Measurements from ENCODE around the gene POGZ.

Gene POGZ

GRCh38 chr1:151504252-151504651 lies 45.0 kb upstream of the POGZ start:
- no peaks in the 10 kb centered on the region for H3K9me2 ChIP-seq (replicated peaks; ENCODE audit: low read depth, low read length)
- H3K9me3 ChIP-seq (ENCODE audit: insufficient read depth, low read depth, low read length) = no peaks in the 10 kb centered on the region
- H2AFZ ChIP-seq (ENCODE audit: low read length) = no peak overlapping the region
- H3K79me2 ChIP-seq (ENCODE audit: insufficient read depth, low read length) = no peaks in the 10 kb centered on the region
- H3F3A ChIP-seq (ENCODE audit: low read depth) = no peaks in the 10 kb centered on the region
- peaks cover 10% of the 10 kb centered on the region for H3K4me1 ChIP-seq (ENCODE audit: insufficient read depth, low read length, poor library complexity, severe bottlenecking)
- no peak overlapping the region for H3K9ac ChIP-seq (ENCODE audit: low read depth, low read length, poor library complexity, severe bottlenecking)
- H3K4me3 ChIP-seq (ENCODE audit: low read length, poor library complexity, severe bottlenecking) = no peak overlapping the region
- no peaks in the 10 kb centered on the region for H4K20me1 ChIP-seq (ENCODE audit: insufficient read depth, low read length, poor library complexity, severe bottlenecking)
- TF ChIP-seq CTCF (conservative IDR thresholded peaks at IDR 0.05; ENCODE audit: low read length) (no peak), EZH2phosphoT487 (IDR thresholded peaks at IDR 0.05; ENCODE audit: borderline replicate concordance) (no peak)
- no peaks in the 10 kb centered on the region for H3K27me3 ChIP-seq (ENCODE audit: insufficient read depth, low read length, poor library complexity, severe bottlenecking)
- H3K36me3 ChIP-seq (ENCODE audit: insufficient read depth, low read length) = no peaks in the 10 kb centered on the region
- H3K4me2 ChIP-seq (ENCODE audit: low read depth, low read length, poor library complexity, severe bottlenecking) = no peak overlapping the region

DNA sequence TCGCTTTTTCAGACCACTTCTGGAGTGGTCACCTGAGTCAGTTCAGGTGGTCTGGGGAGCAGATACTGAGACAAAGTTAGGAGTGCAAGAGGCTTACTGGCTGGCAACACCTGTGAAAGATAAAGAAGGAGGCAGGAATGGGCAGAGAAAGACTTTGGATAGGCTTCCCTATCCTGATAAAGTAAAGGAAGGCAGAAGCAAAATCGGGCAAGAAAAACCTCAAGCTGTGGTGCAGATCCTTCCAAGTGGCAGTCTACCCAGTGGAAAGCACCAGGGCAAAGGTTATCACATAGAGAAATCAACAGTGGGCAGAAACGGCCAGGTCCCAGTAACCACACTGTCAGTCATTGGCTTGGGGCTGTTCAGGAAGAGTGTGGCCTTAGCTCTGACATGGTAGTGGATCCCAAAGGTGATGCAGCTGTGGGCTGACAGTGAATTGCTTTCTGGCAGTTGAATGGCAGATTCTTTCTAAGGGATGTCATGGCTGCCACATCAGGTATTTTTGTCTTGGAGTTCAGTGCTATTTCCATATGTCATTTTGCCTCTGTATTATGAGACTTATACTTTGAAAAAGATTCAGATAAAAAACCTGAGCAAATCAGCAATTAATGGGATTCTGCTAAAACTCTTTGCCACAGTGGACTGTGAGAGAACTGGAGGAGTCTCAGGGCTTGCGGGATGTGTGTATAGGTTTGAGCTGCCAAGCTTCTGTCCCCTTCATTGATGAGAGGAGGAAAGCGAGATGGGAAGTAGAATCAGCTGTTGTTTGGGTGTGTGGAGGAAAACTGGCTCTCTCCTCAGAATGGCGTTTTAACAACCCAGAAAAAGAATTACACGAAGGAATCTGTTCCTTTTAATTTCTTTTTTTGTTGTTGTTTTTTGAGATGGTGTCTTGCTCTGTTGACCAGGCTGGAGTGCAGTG lies 43.8 kb upstream of the POGZ start:
- Histone ChIP-seq H4K20me1 (ENCODE audit: insufficient read depth, low read length, poor library complexity, severe bottlenecking) (no peaks in the 10 kb centered on the region), H2AFZ (ENCODE audit: low read length) (peak overlapping the region; percentile 24), H3K4me2 (ENCODE audit: low read depth, low read length, poor library complexity, severe bottlenecking) (no peak overlapping the region), H3F3A (ENCODE audit: low read depth) (no peaks in the 10 kb centered on the region), H3K4me3 (ENCODE audit: low read length, poor library complexity, severe bottlenecking) (no peak overlapping the region), H3K79me2 (ENCODE audit: insufficient read depth, low read length) (no peaks in the 10 kb centered on the region), H3K9me2 (replicated peaks; ENCODE audit: low read depth, low read length) (no peaks in the 10 kb centered on the region), H3K36me3 (ENCODE audit: insufficient read depth, low read length) (no peaks in the 10 kb centered on the region), H3K4me1 (ENCODE audit: insufficient read depth, low read length, poor library complexity, severe bottlenecking) (peaks cover 10% of the 10 kb centered on the region), H3K27me3 (ENCODE audit: insufficient read depth, low read length, poor library complexity, severe bottlenecking) (no peaks in the 10 kb centered on the region), H3K9ac (ENCODE audit: low read depth, low read length, poor library complexity, severe bottlenecking) (no peak overlapping the region), H3K9me3 (ENCODE audit: insufficient read depth, low read depth, low read length) (no peaks in the 10 kb centered on the region)
- no peak for TF ChIP-seq CTCF (conservative IDR thresholded peaks at IDR 0.05; ENCODE audit: low read length)
- TF ChIP-seq EZH2phosphoT487 (IDR thresholded peaks at IDR 0.05; ENCODE audit: borderline replicate concordance) = no peak

GRCh38 chr1:151502035-151502700 lies 42.9 kb upstream of the POGZ start:
- H3F3A ChIP-seq (ENCODE audit: low read depth) = no peaks in the 10 kb centered on the region
- H3K9me2 ChIP-seq (replicated peaks; ENCODE audit: low read depth, low read length) = no peaks in the 10 kb centered on the region
- H3K9ac ChIP-seq (ENCODE audit: low read depth, low read length, poor library complexity, severe bottlenecking) = no peak overlapping the region
- peaks cover 10% of the 10 kb centered on the region for H3K4me1 ChIP-seq (ENCODE audit: insufficient read depth, low read length, poor library complexity, severe bottlenecking)
- no peak overlapping the region for H2AFZ ChIP-seq (ENCODE audit: low read length)
- H3K36me3 ChIP-seq (ENCODE audit: insufficient read depth, low read length) = no peaks in the 10 kb centered on the region
- H3K79me2 ChIP-seq (ENCODE audit: insufficient read depth, low read length) = no peaks in the 10 kb centered on the region
- H3K4me3 ChIP-seq (ENCODE audit: low read length, poor library complexity, severe bottlenecking) = no peak overlapping the region
- no peaks in the 10 kb centered on the region for H3K9me3 ChIP-seq (ENCODE audit: insufficient read depth, low read depth, low read length)
- H3K4me2 ChIP-seq (ENCODE audit: low read depth, low read length, poor library complexity, severe bottlenecking) = no peak overlapping the region
- no peak for TF ChIP-seq EZH2phosphoT487 (IDR thresholded peaks at IDR 0.05; ENCODE audit: borderline replicate concordance)
- TF ChIP-seq CTCF (conservative IDR thresholded peaks at IDR 0.05; ENCODE audit: low read length) = no peak
- H3K27me3 ChIP-seq (ENCODE audit: insufficient read depth, low read length, poor library complexity, severe bottlenecking) = no peaks in the 10 kb centered on the region
- H4K20me1 ChIP-seq (ENCODE audit: insufficient read depth, low read length, poor library complexity, severe bottlenecking) = no peaks in the 10 kb centered on the region
